HG02610 (cell line): ENCODE measurements around the gene SLC25A21.

Experiments
- ATAC-seq: cut with Tn5 transposase; IDR thresholded peaks from one replicate; pipeline ENCODE4 v1.9.1; 2021; ENCODE audit warnings: mild to moderate bottlenecking, moderate library complexity; ENCODE audit not compliant: unreplicated experiment

SLC25A21 gene

DNA sequence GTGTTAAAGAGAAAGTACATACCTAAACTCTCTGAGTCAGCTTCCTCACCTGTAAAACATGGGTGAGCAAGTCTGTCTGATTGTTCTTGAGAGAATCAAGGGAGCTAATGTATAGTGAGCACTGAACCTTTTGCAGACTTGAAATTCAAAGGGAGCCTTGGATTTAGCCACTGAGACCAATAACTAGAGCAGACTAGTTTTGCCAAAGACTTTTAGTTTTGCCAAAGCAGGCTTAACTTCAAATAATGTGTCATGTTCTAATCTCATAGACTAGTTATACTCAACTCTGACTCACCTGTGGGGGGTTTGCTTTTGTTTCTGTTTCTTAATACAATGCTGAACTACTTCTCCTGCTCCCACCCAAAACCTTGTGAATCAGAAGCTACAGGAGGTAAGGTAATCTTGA lies 123.7 kb downstream of the SLC25A21 start:
- no peak for ATAC-seq

DNA sequence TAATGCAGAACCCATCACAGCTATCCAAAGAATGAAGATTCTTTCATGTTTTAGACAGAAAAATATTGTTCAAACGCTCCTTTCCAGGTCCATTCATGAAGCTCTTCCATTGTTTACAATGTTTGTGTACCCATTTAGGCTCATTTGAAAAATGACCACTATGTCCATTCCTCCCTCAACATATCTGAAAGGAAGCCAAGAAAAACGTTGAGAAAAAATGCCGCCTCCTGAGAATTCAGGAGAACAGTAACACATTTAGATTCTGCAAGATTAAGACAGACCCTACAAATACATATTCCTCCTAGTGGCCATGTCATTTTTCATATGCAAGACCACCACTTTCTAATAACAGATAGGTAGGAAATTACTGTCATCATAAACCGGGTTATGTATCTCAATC lies 124.4 kb downstream of the SLC25A21 start:
- no peak for ATAC-seq

- no peak for ATAC-seq
These were observed 125.2 kb downstream of the SLC25A21 start for GRCh38 chr14:37047226-37047625.

GRCh38 chr14:37046815-37047214 lies 125.6 kb downstream of the SLC25A21 start:
- ATAC-seq, result no peak

DNA sequence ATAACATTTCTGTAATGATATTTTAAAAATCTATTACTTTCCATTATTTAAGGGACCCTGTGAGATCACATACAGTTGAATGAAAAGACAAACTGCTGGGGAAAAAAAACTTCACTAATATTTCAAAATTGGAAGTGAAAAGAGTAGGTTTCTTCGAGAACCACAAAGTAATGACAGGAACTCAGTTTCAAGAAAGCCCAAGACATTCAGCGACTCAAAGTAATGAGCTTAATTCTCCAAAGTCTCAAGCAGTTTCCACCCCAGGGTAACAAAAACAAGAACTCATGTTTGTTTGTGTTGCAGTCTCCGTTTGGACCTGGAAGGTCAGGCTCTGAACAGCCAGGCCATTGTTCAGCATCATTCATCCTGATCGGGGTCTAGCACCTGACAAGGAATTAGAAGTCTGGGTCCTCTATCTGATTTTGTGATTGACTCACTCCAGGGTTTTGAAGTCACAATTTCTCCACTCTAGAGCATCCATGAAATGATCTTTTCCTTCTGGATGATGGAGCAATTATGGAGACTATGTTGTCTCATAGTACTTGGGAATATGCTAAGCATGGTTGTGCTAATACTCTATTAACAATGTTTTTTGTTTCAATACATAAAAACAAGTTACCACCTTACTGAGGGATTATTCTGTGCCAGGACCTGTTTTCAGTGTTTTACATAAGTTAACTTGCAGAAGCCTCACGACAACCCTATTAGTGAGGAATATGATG lies 126.9 kb downstream of the SLC25A21 start:
- no peak for ATAC-seq

DNA sequence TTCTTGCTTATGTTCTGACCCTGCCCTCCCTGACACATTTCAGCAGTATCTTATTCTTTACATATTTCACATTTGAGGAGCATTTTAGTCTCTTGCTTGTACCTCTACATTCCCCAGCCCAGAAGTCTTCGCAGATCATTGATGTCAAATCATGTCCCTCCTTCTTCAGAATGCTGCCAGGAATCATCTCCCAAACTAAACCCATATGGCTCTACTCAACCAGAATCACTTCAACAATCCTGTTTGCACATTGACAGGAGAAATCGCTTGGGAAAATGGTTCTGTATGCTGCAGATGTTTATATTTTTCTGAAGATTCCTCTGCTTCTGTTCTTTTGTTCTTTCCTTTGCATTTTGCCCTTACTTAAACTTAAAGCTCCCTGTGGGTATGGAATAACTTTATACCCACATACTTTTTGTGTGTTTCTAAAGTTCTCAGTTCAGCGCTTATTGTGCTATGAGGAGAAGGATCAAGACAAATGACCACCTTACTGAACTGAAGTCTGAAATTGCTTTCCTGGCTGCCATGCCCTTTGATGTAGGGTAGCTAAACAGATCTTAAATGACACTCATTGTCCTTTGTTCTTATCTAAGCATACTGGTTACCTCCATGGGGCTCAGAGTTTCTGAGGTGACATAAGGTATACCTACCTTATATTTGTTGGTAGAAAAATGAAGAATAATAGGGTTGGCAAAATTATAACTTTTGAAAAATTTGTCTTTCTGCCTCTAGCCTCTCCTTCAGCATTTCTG lies 134.6 kb downstream of the SLC25A21 start:
- ATAC-seq, result no peak

- ATAC-seq, result no peak
These were observed 135.6 kb downstream of the SLC25A21 start for GRCh38 chr14:37036669-37037341.

DNA sequence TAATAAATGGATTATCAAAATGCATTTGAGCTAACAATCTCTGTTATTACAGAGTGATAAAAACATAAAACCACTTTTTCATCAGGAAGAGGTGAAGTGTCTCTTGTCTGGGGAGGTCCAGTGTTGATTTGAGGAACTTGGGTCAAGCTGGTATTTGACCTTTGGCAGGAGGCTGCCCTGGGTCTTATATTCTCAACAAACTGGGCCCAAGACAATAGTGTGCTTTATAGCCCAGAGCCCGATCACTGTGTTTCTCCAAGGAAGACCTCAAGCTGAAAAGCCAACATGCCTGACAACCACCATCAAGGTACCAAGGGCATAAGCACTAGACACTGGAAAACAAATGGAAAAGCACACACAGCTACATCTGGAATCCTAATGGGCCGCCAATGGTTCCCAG lies 137.0 kb downstream of the SLC25A21 start:
- ATAC-seq, result no peak

DNA sequence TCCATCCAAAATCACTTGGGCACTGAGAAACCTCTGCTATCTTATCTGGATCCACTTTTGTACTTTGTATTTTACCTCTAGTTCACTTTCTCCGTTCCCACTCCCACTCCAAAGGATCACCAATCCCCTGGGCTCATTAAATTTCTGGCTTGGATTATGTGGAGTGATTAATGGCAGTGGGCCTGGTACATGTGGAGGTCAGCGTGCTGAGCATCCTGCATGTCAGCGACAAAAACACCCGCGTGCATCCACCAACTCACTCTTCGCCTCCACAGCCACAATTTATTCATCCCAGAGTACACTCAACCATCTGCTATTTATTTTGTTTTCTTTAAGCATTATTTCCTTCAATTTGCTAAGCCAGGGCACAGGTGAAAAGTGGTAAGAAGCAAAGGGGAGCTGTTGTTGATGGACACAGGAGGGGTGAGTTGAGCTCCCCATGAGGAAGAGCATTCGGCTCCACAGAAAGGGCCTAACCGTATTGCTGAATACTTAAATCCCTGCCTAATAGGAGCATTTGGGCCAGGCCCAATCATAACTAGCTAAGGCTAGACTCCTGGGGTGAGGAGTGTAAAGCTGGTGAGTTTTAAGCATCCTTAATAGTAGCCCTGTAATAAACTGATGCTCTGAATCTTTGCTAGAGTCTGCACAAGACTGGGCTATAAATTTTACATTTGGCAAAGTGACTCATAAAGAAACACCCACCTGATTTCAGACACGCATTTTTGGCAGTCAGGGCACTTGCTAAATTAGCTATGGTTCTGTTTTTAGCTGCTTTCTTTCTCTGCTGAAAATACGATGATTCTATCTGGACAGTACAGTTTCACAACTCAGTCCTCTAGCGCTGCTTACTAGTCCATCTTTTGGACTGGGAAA lies 137.8 kb downstream of the SLC25A21 start:
- ATAC-seq, result no peak

GRCh38 chr14:37032863-37033262 lies 139.5 kb downstream of the SLC25A21 start:
- ATAC-seq, result no peak

GRCh38 chr14:37027188-37027824 lies 145.1 kb downstream of the SLC25A21 start:
- ATAC-seq, result no peak

- ATAC-seq, result no peak
These were observed 148.4 kb downstream of the SLC25A21 start for GRCh38 chr14:37023875-37024565.

DNA sequence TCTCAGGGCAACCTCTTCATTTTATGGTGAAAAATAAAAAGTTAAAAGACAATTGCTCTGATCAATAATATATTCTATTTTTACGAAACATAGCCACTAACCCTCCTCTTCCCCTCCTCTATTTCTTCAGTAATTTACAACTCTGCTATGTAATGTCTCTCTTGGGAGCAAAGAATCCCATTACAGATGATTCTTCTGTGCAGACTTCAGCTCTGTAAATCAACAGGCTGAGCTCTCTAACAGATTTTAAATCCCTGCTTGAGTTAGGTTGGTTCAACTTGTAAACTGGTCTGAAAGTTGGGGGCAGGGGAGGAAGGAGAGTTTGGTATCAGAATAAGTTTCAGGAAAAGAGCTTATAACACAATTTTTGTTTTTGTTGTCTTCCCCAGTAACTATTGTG lies 151.0 kb downstream of the SLC25A21 start:
- no peak for ATAC-seq

DNA sequence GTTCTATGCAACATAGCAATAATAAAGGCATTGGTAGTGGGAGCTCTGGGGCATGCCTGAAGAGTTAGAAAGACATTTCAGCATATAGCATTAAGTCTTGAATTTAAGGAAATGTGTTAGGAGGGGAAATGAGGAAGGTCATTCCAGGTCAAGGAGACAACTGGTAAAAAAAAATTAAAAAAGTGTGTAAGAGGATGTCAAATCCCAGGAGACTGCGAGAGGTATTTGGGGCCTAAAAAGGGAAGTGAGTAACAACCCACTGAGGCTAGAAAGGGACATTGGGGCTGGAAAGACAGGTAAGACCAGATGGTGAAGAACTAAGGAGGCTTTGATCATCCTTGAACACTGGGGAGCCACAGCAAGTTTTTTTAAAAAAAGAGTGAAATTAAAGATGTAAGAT lies 152.9 kb downstream of the SLC25A21 start:
- no peak for ATAC-seq

DNA sequence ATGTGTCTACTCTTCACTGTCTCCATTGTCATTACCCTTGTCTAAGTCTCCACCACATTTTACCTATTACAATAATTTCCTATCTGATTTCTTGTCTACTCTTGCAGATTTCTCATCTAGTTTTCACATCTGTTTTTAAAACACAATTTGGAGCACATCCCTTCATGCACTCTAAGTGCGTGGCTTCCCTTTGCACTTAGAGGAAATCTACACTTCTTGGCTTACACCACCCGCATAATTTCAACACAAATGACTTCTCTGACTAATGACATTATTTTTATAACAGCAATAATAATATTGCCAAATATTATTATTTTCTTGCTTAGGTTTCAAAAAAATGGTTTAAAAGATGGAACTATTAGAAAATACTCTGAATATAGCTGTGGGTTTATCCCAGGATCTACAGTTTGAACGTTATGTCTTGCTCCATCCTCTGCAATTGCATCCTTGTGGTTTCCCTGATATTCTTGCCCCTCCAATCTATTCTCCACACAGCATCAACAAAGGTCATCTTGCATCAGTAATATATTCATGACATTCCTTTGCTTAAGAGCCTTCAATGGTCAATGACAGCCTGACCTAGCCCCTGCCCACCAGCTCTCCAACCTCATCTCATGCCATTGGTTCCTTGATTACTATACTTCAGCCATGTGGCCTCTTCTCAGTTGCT lies 153.7 kb downstream of the SLC25A21 start:
- ATAC-seq, result no peak

DNA sequence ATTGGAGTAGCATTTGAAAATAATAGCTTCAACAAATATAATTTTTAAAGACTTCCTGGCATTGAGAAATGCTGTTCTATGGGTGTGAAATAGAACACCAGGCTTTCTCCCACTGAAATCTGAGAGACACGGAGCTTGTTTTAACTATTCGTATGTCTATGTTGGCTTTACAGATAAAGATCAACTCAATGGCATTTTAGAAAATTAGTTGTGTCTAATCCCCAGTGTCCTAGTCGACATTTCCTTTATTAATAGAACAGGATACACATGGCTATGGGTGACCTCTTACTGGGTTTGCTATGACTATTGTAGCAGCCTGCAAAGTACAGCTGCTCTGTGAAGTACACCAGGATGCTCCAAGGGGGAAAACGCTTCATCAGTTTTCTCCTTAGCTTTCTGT lies 159.3 kb downstream of the SLC25A21 start:
- no peak for ATAC-seq

DNA sequence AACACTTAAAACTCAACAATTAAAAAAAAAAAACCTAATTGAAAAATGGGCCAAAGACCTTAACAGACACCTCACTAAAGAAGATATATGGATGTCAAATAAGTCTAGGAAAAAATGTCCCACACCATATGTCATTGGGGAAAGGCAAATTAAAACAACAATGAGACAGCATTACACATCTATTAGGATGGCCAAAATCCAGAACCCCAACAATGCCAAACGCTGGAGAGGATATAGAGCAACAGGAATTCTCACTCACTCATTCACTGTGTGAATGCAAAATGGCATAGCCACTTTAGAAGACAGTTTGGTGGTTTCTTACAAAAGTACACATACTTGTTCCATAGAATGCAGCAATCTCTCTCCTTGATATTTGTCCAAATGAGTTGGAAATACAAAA lies 173.7 kb downstream of the SLC25A21 start:
- no peak for ATAC-seq

DNA sequence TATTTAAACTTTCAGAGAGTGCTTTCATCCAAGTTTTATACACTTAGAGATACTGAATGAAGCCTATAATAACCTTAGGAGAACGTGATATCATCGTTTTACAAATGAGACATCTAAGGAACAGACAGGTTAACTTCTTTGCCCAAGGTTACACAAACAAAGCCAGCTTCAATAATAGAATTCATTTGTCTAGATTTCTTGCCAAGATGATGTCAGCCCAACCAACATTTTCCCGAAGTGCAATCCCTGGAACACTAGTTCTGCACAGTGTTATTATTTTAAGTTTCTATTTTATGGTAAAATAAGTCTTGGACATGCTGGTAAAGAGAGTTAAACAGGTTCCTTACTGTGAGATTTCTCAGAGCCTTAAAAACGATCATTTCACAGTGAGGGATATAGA lies 174.6 kb downstream of the SLC25A21 start:
- ATAC-seq, result no peak

- ATAC-seq, result no peak
These were observed 175.4 kb downstream of the SLC25A21 start for GRCh38 chr14:36996857-36997590.
